ENCODE data around the gene PPIE. TPM values are rescaled to one million over a fixed set of nuclear protein-coding genes. Genes with fewer than 3 reads are reported as not detected.

The PPIE gene
- total and polyA plus RNA-seq, 2 of the 13 experiments (the other 11 are each of a cell fraction or from before 2014, with no cell fraction given) = 15.3 to 26.3 TPM

DNA sequence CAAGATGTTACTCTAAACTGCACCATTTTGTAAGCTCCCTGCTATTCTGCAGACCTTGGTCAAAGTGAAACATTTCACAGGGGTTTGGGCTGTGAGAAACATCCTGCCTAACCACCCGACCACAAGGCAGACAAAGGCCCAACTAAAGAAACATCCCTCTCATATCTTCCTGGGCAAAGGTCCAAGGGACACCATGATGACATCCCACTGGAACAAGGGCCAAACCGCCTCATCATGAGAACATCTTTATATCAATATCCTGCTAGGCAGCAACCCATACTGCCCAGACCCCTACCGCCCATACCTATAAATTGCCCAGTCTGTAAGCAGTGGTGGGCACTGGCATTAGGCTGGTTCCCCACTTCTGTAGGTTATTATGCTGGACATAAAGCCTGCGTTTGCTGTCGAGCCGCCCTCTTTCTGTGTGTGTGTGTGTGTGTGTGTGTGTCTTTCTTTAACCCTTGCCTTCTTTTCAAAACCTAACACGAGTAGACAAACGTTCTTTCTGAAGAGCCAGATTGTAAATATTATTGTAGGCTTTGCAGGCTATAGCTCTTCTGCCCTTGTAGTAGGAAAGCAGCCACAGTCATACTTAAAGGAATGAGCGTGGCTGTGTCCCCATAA, 1.0 kb upstream of the PPIE start:
- Histone ChIP-seq H3K36me3 (replicated peaks in 1 of 2; ENCODE audit: control insufficient read depth in 1 of 2, insufficient read depth in 2 of 2, low read length in 2 of 2) (no peaks in the 10 kb centered on the region), H3K4me1 (ENCODE audit: insufficient read depth, low read length) (peaks cover 31% of the 10 kb centered on the region), H3K27me3 (ENCODE audit: control insufficient read depth in 1 of 2, insufficient read depth in 2 of 2, low read length in 2 of 2) (peaks cover 0 to 28% of the 10 kb centered on the region in 2 experiments; a peak in 2 of 5 replicates), H3K27ac (ENCODE audit: extremely low read length, insufficient read depth, low read length) (no peak overlapping the region), H2AFZ (ENCODE audit: low read length) (peak overlapping the region; percentile 19), H4K20me1 (ENCODE audit: insufficient read depth, low read length) (no peaks in the 10 kb centered on the region), H3K4me2 (ENCODE audit: low read depth, low read length) (peak overlapping the region; percentile 55), H3K9ac (ENCODE audit: insufficient read depth, low read depth, low read length) (no peak overlapping the region), H3K9me3 (ENCODE audit: low read length) (no peaks in the 10 kb centered on the region), H3K79me2 (ENCODE audit: insufficient read depth, low read length) (no peaks in the 10 kb centered on the region), H3K4me3 (replicated peaks in 1 of 3; ENCODE audit: insufficient read depth in 1 of 3, low read depth in 2 of 3, low read length in 3 of 3) (peak overlapping the region in 2 of 3 experiments; percentile 3 to 34; a peak in 1 of 6 replicates)
- no TSS peak for BruUV-seq (replicated peaks)
- peak; percentile 70 for DNase-seq (ENCODE audit: low spot score)
- TF ChIP-seq HNF4A (CRISPR knock-in tag; IDR thresholded peaks at IDR 0.05) (peak; percentile 27; the same call in 1 of the 2 replicates), ZNF652 (CRISPR knock-in tag; IDR thresholded peaks at IDR 0.05; ENCODE audit: borderline replicate concordance, low read depth) (peak; percentile 66; the same call in 1 of the 2 replicates), ZNF644 (CRISPR knock-in tag; IDR thresholded peaks at IDR 0.05; ENCODE audit: low read depth) (peak; percentile 27; the same call in 1 of the 2 replicates)
- TF ChIP-seq, protein P1, sequence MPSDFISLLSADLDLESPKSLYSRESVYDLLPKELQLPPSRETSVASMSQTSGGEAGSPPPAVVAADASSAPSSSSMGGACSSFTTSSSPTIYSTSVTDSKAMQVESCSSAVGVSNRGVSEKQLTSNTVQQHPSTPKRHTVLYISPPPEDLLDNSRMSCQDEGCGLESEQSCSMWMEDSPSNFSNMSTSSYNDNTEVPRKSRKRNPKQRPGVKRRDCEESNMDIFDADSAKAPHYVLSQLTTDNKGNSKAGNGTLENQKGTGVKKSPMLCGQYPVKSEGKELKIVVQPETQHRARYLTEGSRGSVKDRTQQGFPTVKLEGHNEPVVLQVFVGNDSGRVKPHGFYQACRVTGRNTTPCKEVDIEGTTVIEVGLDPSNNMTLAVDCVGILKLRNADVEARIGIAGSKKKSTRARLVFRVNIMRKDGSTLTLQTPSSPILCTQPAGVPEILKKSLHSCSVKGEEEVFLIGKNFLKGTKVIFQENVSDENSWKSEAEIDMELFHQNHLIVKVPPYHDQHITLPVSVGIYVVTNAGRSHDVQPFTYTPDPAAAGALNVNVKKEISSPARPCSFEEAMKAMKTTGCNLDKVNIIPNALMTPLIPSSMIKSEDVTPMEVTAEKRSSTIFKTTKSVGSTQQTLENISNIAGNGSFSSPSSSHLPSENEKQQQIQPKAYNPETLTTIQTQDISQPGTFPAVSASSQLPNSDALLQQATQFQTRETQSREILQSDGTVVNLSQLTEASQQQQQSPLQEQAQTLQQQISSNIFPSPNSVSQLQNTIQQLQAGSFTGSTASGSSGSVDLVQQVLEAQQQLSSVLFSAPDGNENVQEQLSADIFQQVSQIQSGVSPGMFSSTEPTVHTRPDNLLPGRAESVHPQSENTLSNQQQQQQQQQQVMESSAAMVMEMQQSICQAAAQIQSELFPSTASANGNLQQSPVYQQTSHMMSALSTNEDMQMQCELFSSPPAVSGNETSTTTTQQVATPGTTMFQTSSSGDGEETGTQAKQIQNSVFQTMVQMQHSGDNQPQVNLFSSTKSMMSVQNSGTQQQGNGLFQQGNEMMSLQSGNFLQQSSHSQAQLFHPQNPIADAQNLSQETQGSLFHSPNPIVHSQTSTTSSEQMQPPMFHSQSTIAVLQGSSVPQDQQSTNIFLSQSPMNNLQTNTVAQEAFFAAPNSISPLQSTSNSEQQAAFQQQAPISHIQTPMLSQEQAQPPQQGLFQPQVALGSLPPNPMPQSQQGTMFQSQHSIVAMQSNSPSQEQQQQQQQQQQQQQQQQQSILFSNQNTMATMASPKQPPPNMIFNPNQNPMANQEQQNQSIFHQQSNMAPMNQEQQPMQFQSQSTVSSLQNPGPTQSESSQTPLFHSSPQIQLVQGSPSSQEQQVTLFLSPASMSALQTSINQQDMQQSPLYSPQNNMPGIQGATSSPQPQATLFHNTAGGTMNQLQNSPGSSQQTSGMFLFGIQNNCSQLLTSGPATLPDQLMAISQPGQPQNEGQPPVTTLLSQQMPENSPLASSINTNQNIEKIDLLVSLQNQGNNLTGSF (CRISPR knock-in tag; IDR thresholded peaks at IDR 0.05) = no peak
- in situ Hi-C loops (cut with HindIII; ENCODE audit: extremely low pct_ligation_motif_present, low pct_unique_long_range_greater_than_20kb) (no loop called here), intact Hi-C loops (cut with micrococcal nuclease; ENCODE audit: unreplicated experiment) (no loop called here)
- ATAC-seq = peak; percentile 75
- ChIA-PET CTCF (ENCODE audit: low intra/inter-chr PET ratio, low total read pairs) (no interaction called here), POLR2A (no interaction called here)
- 7% methylated on average over 9 of the region's 9 CpGs for WGBS (ENCODE audit: low lambda C conversion rate)
- FAIRE-seq = no peak
